Vagina (tissue), 2 donors: ENCODE measurements around the gene KIAA1671. TPM values are rescaled to one million over a fixed set of nuclear protein-coding genes. Genes with fewer than 3 reads are reported as not detected.

Experiments
- DNase-seq, 2 donors: peaks; one replicate each; pipeline ENCODE4 v3.0.0-alpha.2; 2017; ENCODE audit errors: extremely low spot score in 2 of 2
- H3K27ac ChIP-seq: fragments of 200-600 bp; sonication (generic); one replicate; pipeline ENCODE4 v1.5.1; 2019
- H3K27me3 ChIP-seq: fragments of 200-600 bp; sonication (generic); one replicate; pipeline ENCODE4 v1.5.1; 2019
- H3K36me3 ChIP-seq, 2 donors: fragments of 200-600 bp; sonication (generic); one replicate each; pipeline ENCODE4 v1.5.1; 2017 to 2019
- H3K4me1 ChIP-seq: fragments of 200-600 bp; sonication (generic); one replicate; pipeline ENCODE4 v1.5.1; 2019
- H3K4me3 ChIP-seq, 2 donors: fragments of 200-600 bp; sonication (generic); 1 replicate in 1 of 2; 2 replicates in 1 of 2; pipeline ENCODE4 v1.5.1; 2016 to 2019
- H3K9me3 ChIP-seq: fragments of 200-600 bp; sonication (generic); one replicate; pipeline ENCODE4 v1.5.1; 2019
- CTCF ChIP-seq, 3 experiments: fragments of 450-650 bp in 2 of 3; fragments of 200-600 bp in 1 of 3; sonication (generic) in 1 of 3; IDR thresholded peaks; one replicate each; pipeline ENCODE4 v1.5.1; 2017 to 2019; ENCODE audit warnings: antibody characterized with exemption in 3 of 3, mild to moderate bottlenecking in 2 of 3, moderate library complexity in 2 of 3
- POLR2A ChIP-seq, 2 donors: fragments of 450-650 bp; IDR thresholded peaks; one replicate each; pipeline ENCODE4 v1.6.1; 2017; ENCODE audit warnings: antibody characterized with exemption in 2 of 2, mild to moderate bottlenecking in 2 of 2, moderate library complexity in 2 of 2
- POLR2AphosphoS5 ChIP-seq, 2 donors: sonication (generic); formaldehyde crosslinking; IDR thresholded peaks; one replicate each; pipeline ENCODE4 v1.9.0; 2017; ENCODE audit warnings: antibody characterized with exemption in 2 of 2, mild to moderate bottlenecking in 2 of 2, low read depth in 1 of 2; ENCODE audit not compliant: insufficient read depth in 1 of 2
- intact Hi-C: fragments of 100-400 bp; cut with DNase I; formaldehyde crosslinking; loops from one replicate; pipeline ENCODE4 v1.15.1; 2023
- total RNA-seq: library from RNA; depleted of rRNA; stranded (reverse); fragments of >200 nt; gene quantifications from one replicate; pipeline ENCODE4 v1.2.3, GENCODE V29; 2016

KIAA1671 gene
- total RNA-seq, 1 donor from 2014 or later, result 54.0 TPM

GRCh38 chr22:25002241-25002985 lies 49.9 kb downstream of the KIAA1671 start:
- no peak overlapping the region for H3K27ac ChIP-seq
- H3K9me3 ChIP-seq, result no peaks in the 10 kb centered on the region
- no peak overlapping the region for H3K4me3 ChIP-seq
- peaks cover 12% of the 10 kb centered on the region for H3K4me1 ChIP-seq
- DNase-seq, result no peak
- no peaks in the 10 kb centered on the region for H3K36me3 ChIP-seq
- no peak for TF ChIP-seq POLR2A (IDR thresholded peaks at IDR 0.05)
- no peak for TF ChIP-seq POLR2AphosphoS5 (IDR thresholded peaks at IDR 0.05; ENCODE audit: insufficient read depth in 1 of 2, low read depth in 1 of 2)
- intact Hi-C loops, result no loop called here
- H3K27me3 ChIP-seq, result no peaks in the 10 kb centered on the region

- intact Hi-C loops, result no loop called here
- Histone ChIP-seq H3K27me3 (no peaks in the 10 kb centered on the region), H3K4me1 (peaks cover 11% of the 10 kb centered on the region), H3K9me3 (no peaks in the 10 kb centered on the region), H3K36me3 (no peaks in the 10 kb centered on the region), H3K27ac (no peak overlapping the region), H3K4me3 (no peak overlapping the region)
- TF ChIP-seq POLR2AphosphoS5 (IDR thresholded peaks at IDR 0.05; ENCODE audit: insufficient read depth in 1 of 2, low read depth in 1 of 2), result no peak
- no peak for TF ChIP-seq POLR2A (IDR thresholded peaks at IDR 0.05)
- TF ChIP-seq CTCF (IDR thresholded peaks at IDR 0.05), result no peak
- no peak for DNase-seq
Measured at GRCh38 chr22:25006354-25006753, 53.8 kb downstream of the KIAA1671 start.

GRCh38 chr22:25007444-25008106 lies 55.1 kb downstream of the KIAA1671 start:
- Histone ChIP-seq H3K27me3 (no peaks in the 10 kb centered on the region), H3K9me3 (no peaks in the 10 kb centered on the region), H3K4me3 (no peak overlapping the region), H3K4me1 (peaks cover 1% of the 10 kb centered on the region), H3K27ac (no peak overlapping the region), H3K36me3 (no peaks in the 10 kb centered on the region)
- intact Hi-C loops, result no loop called here
- DNase-seq, result no peak
- TF ChIP-seq POLR2AphosphoS5 (IDR thresholded peaks at IDR 0.05; ENCODE audit: insufficient read depth in 1 of 2, low read depth in 1 of 2) (no peak), CTCF (IDR thresholded peaks at IDR 0.05) (no peak), POLR2A (IDR thresholded peaks at IDR 0.05) (no peak)

- intact Hi-C loops, result no loop called here
- no peaks in the 10 kb centered on the region for H3K9me3 ChIP-seq
- H3K27me3 ChIP-seq, result no peaks in the 10 kb centered on the region
- H3K36me3 ChIP-seq, result no peaks in the 10 kb centered on the region
- TF ChIP-seq CTCF (IDR thresholded peaks at IDR 0.05), result no peak
- peaks cover 10% of the 10 kb centered on the region for H3K4me1 ChIP-seq
- H3K4me3 ChIP-seq, result no peak overlapping the region
- DNase-seq, result no peak
- H3K27ac ChIP-seq, result no peak overlapping the region
Measured at GRCh38 chr22:25008666-25009065, 56.1 kb downstream of the KIAA1671 start.

GRCh38 chr22:25012741-25013143 lies 60.2 kb downstream of the KIAA1671 start:
- peaks cover 17% of the 10 kb centered on the region for H3K4me1 ChIP-seq
- intact Hi-C loops, result no loop called here
- TF ChIP-seq CTCF (IDR thresholded peaks at IDR 0.05) (no peak), POLR2AphosphoS5 (IDR thresholded peaks at IDR 0.05; ENCODE audit: insufficient read depth in 1 of 2, low read depth in 1 of 2) (no peak), POLR2A (IDR thresholded peaks at IDR 0.05) (no peak)
- H3K27me3 ChIP-seq, result no peaks in the 10 kb centered on the region
- H3K27ac ChIP-seq, result no peak overlapping the region
- H3K4me3 ChIP-seq, result no peak overlapping the region
- no peak for DNase-seq
- H3K9me3 ChIP-seq, result no peaks in the 10 kb centered on the region
- H3K36me3 ChIP-seq, result no peaks in the 10 kb centered on the region
